ENCODE measurements around the gene PLEKHG4.

PLEKHG4 gene

DNA sequence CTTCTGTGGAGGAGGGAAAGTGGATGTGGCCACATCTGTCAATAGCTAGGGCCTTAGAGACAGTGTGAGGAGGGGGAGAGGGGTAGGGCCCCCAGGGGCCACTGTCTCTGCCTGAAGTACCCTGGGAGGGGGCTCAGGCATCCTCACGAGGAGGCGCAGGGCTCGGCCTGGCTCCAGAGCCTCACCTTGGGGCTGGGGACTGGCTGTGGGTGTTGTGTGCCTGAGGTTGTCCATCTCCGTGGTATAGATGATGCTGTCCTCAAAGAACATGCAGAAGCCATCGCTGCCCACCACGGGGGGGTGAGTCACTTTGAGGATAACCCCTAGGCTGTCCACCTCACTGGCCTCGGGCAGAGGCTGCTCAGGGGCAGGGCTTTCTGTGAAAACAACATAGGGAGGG is 12.1 kb downstream of the PLEKHG4 start:
- DNase-seq (ENCODE audit: low read depth): no peak

- DNase-seq (ENCODE audit: low read depth): no peak
Observed at GRCh38 chr16:67294171-67294757, 14.9 kb downstream of the PLEKHG4 start.

DNA sequence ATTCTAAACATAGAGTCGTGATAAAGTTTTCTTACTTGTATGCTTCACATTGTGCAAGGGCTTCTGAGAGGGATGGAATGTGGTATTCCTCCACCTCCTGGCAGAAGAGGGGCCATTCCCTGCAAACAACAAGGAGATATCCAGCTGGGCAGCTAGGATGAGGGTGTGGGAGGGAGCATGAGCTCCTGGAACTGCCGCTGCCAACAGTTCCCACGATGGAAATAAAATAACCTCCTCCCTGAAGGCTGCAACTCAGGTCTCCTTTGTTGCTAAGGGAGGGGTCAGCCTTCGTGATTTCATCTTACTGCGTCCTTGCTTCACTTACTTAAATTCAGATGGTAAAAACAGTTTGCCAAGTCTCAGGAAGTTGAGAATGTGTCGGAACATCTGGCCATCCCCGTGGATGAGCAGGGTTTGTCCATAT is 15.6 kb downstream of the PLEKHG4 start:
- DNase-seq (ENCODE audit: low read depth): no peak

DNA sequence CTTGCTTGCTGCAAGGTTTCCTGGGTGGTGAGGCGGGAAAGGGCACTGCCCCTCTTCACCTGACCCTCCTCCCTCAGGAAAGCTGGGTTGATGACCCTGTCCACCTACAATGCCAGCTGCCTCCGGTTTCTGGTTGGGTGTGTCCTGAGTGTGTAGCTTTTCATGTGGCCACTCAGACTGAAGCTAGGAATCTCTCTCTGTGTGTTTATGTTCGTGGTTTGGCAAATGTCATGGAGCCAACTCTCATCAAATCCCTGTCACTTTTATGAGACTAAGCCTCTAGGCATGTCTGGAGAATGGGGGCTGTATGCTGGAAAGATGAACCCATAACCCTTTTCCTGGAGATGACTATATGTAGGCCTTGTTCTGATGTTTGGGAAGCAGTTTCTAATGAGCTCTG is 17.1 kb downstream of the PLEKHG4 start:
- peak; percentile 41 for DNase-seq (ENCODE audit: low read depth)

- no peak for DNase-seq (ENCODE audit: low read depth)
Observed at GRCh38 chr16:67298277-67298676, 18.9 kb downstream of the PLEKHG4 start.

- DNase-seq (ENCODE audit: low read depth): no peak
Observed at GRCh38 chr16:67299269-67299668, 19.9 kb downstream of the PLEKHG4 start.

DNA sequence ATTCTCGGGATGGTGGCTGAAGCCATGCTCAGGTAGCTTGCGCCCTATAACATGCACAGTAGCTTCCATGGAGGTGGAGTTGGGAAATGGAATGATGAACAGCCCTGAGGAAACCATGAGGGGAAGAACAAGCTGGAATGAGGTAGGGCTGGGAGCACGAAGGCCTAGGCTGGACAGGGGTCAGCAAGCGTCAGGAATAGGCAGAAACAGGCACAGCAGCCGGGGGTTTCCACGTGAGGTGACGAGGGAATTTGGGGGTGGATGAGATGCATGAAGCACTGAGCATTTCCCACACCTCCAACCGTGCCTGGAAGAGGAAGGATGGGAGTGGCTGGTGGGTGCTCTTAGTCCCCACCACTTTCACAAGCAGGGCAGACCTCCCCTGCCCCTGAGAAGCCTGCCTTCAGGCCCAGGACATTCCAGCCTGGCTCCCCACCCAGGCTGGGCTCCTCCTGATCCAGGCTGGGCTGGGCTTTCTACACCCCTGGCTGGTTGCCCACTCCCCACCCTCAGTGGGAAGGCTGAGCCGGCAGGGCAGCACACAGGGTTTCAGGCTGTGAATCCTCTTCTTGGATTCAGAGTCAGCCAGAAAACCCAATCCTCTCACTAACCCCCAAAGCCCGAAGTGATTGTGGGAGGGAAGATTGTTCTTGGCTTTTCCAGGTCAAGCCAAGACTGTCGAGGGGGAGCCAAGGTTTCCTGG is 21.9 kb downstream of the PLEKHG4 start:
- DNase-seq (ENCODE audit: low read depth): no peak

DNA sequence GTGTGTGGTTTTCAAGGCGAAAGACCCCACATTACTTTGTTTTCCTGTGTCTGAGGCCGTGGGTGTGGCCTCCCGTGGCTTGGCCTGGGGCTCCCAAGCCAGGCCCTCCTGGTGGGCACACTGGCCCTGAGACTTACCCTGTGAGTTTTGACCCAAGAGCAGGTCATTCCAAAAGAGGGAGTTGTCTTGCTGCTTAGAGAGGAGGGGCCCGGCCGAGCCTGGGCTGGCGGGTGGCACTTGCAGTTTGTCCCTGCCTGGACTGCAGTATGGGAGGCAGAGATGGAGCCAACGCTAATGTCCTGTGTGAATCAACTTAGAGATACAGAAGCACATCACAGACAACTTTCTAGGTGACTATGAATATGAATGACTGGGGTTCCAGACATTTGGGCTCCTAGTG is 22.7 kb downstream of the PLEKHG4 start:
- DNase-seq (ENCODE audit: low read depth): no peak

GRCh38 chr16:67302970-67303369 is 23.6 kb downstream of the PLEKHG4 start:
- DNase-seq (ENCODE audit: low read depth): no peak

DNA sequence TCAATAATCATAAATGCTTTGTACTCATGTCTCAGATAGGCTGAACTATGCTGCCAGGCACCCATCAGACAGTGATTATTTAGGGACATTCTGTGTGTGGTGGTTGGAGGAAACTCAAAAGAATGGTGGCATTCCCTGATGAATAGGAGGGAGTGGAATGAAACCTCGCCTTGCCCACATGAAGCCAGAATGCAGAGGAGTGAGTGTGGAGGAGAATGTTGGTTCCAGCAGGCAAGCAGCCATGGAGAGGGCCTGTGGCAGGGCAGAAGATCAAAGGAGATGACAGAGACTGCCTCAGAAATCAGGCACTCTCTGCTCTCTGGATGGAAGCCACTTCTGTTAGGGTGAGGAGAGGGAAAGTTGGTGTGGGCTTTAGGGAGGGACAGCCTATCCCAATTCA is 24.7 kb downstream of the PLEKHG4 start:
- no peak for DNase-seq (ENCODE audit: low read depth)

DNA sequence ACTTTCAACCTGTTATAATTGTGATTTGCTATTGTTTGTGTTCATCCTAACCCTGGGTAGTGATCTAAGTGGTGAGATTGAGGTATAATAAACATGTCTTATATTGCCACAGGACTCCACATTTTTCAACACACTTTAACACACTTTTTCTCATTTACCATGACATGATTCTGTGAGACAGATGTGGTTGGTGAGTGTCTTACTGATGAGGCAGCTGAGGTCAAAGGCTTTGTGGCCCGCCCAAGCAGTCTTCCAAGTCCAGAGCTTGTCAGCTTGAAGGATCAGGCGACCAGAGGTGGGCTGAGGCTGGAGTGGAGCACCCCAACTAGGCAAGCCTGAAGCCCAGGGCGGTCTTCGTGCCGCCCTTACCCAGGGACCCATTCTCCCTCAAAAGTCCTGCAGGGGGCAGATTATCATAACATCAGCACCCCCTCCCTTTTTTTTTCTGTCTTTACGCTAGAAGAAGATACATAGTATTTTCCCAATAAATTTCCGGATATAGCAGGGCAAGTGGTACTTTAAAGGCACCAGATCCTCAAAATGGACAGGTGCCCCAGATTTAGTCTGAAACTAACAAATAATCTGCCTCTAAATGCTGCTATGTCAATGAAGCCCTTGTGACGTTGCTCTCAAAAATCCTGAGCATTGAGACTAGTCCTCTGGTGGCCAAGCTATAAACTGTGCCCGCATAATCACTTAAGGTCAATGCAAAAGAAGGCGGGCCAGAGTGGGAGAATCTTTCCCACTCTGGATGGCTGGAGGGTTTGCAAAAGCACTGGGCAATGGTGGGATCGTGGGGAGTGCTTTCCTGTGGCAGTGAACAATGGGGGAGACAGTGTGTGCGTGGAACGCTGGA is 26.1 kb downstream of the PLEKHG4 start:
- DNase-seq (ENCODE audit: low read depth): no peak

GRCh38 chr16:67310561-67310960 is 31.2 kb downstream of the PLEKHG4 start:
- no peak for DNase-seq (ENCODE audit: low read depth)

- DNase-seq (ENCODE audit: low read depth): peak; percentile 96
Observed at GRCh38 chr16:67311607-67312488, 32.5 kb downstream of the PLEKHG4 start.

GRCh38 chr16:67312719-67313118 is 33.4 kb downstream of the PLEKHG4 start:
- no peak for DNase-seq (ENCODE audit: low read depth)

GRCh38 chr16:67317853-67318252 is 38.5 kb downstream of the PLEKHG4 start:
- DNase-seq (ENCODE audit: low read depth): no peak

GRCh38 chr16:67326115-67326471 is 46.8 kb downstream of the PLEKHG4 start:
- no peak for DNase-seq (ENCODE audit: low read depth)

DNA sequence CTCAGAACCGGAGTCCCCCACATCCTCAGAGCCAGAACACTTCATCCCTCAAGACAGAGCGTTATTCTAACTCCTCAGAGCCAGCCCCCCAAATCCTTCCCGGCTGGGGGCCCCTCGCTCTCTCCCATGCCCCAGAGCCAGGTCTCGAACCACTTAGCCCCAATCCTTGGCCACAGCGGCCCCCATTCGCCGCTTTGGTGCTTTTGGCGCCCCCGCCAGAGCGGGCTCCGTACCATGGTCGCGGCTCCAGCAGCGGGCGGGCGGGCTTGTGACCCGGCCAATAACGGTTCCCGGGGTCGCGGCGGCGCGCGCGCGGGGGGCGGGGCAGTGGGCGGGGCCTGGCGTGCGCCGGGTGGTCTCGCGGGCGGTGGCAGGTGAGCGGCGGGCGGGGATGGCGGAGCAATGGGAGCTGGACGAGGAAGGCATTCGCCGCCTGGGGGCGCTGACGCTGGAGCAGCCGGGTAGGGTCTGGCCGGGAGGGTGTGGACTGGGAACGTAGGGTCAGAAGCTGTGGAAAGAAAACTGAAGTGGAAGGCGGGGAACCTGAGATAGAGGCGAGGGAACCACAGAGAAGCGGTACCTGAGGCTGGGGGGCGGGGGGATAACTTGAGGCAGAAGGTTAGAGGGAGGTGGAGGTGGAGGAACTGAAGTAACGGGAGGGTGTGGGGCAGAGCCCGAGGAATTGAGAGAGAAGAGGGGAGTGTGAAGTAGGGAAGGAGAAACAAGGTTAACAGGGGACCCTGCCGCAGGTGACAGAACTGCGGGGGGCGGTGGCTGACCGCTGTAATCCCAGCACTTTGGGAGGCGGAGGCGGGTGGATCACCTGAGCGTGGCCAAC is 47.4 kb downstream of the PLEKHG4 start, which contains the start of the genes KCTD19 and LRRC36:
KCTD19 (minus strand) TSS at position 270 of the 838 bp plus-strand sequence; CDS start at position 236, 34 bp downstream.
LRRC36 (plus strand) TSS at position 344 of the 838 bp plus-strand sequence; CDS start at position 392, 48 bp downstream.
- DNase-seq (ENCODE audit: low read depth): no peak

DNA sequence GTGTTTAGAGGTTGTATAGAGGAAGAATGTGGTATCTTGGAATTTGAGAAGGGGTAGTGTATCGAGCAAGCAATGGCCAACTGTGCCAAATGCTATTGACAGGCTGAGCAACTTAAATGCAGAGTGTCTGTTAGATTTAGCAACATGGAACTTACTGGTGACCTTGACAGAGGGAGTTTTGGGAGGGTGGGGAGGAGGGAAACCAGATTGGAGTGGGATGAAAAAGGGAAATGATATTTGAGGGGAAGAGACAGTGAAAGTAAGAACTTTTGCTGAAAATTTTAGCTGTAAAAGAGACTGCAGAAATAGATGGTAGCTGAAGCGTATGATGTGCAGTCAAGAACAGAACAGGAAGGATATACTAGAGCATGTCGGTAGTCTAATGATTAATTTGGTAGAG is 48.4 kb downstream of the PLEKHG4 start:
- no peak for DNase-seq (ENCODE audit: low read depth)

DNA sequence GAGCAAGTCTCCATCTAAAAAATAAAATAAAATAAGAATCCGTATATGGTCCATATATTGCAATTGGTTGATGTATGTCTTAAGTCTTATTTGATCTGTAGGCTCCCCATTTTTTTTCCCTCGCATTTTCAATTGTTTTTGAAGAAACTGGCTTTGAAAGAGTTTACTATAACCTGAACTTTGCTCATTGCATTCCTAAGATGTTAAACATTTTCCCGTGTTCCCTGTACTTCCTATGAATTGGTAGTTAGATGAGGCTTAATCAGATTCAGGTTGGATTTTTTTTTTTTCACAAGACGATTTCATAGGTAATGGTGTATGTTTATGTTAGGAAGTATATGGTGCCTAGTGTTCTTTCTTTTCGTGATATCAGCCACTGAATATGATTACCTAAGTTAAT is 50.6 kb downstream of the PLEKHG4 start:
- DNase-seq (ENCODE audit: low read depth): no peak

GRCh38 chr16:67333315-67333714 is 54.0 kb downstream of the PLEKHG4 start:
- DNase-seq (ENCODE audit: low read depth): no peak

DNA sequence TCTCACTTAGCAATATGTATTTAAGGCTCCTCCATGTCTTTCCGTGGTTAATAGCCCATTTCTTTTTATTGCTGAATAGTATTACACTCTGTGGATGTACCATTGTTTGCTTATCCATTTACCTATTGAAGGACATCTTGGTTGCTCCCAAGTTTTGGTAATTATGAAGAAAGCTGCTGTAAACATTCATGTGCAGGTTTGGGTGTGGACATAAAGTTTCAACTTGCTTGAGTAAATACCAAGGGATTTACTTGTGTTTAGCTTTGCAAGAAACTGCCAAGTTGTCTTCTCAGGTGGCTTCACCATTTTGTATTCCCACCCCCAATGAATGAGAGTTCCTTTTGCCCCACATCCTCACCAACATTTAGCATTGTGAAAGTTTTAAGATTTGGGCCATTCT is 56.8 kb downstream of the PLEKHG4 start:
- DNase-seq (ENCODE audit: low read depth): no peak

Measured in HS-27A (cell line).